Vagina (tissue), 2 donors: ENCODE data around the gene HES7.

Experiments
- CTCF ChIP-seq, 3 experiments: fragments of 450-650 bp in 2 of 3; fragments of 200-600 bp in 1 of 3; sonication (generic) in 1 of 3; IDR thresholded peaks; one replicate each; pipeline ENCODE4 v1.5.1; 2017 to 2019; ENCODE audit warnings: antibody characterized with exemption in 3 of 3, mild to moderate bottlenecking in 2 of 3, moderate library complexity in 2 of 3
- POLR2A ChIP-seq, 2 donors: fragments of 450-650 bp; IDR thresholded peaks; one replicate each; pipeline ENCODE4 v1.6.1; 2017; ENCODE audit warnings: antibody characterized with exemption in 2 of 2, mild to moderate bottlenecking in 2 of 2, moderate library complexity in 2 of 2

GRCh38 chr17:8071496-8071895 is 52.4 kb downstream of the HES7 start:
- TF ChIP-seq CTCF (IDR thresholded peaks at IDR 0.05) (no peak), POLR2A (IDR thresholded peaks at IDR 0.05) (no peak)
